Measurements from ENCODE around the gene NKX6-2.

NKX6-2 gene

DNA sequence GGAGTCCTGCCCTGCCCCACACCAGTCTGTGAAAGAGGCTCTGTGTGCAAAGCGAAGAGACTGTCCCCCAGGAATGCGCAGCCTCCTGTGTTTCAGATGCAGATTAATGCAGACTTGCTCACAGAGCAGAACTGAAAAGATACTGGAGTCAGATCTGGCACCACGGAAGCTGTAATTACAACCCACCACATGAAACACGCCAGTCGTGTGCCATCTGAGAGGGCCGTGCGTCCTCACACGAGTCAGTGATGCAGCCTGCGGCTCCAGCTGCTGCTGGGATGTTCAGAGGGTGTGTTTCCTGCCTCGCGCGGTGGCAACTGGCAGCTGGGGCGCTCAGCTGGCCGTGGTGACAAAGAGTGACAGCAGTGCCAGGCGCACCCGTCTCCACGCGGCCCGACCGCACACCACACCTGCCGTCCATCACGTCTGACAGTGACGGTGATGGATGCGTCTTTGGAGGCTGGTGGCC lies 50.0 kb downstream of the NKX6-2 start:
- TF ChIP-seq CTCF (IDR thresholded peaks at IDR 0.05) = no peak
- DNase-seq (ENCODE audit: low spot score) = no peak
- Histone ChIP-seq H3K4me3 (no peak overlapping the region), H3K27ac (no peak overlapping the region)

DNA sequence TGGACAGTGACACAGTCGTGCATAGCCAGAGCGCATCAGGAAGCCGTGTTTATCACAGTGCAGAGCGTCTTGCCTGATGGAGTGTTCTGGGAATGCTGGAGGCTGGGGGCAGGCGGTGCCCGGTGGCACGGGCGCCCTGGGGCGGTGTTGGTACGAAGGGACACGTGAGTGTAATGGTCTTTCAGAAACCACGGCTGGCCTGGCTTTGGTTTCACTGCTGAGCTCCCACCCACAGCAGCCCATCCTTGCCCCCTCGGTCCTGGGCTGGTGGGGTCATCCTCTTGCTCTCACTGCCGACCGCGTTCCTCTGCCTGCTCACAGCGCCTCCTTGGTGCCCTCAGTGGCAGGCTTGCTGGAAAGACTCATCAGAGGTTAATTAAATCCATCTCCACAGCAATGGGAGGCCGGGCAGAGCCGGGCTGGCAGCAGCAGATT lies 50.6 kb downstream of the NKX6-2 start:
- Histone ChIP-seq H3K4me3 (no peak overlapping the region), H3K27ac (no peak overlapping the region)
- TF ChIP-seq CTCF (IDR thresholded peaks at IDR 0.05) = no peak
- DNase-seq (ENCODE audit: low spot score) = no peak

DNA sequence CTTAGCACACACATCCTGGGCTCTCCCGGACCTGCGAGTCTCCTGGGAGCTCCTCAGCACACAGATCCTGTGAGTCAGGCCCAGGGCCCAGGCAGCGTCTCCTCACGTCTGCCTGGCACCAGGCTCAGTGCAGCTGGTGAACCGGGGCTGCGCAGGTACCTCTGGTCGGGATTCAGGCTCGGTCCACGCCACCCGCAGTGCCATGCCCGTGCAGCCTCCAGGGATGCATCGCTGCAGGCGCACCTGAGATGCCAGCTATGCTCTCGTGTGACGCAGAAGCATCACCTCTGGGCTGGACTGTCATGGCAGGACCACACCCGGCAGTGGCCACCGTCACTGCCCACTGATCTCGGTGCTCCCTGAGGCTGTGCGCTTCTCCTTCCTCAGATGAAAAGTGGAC lies 52.0 kb downstream of the NKX6-2 start:
- no peak for TF ChIP-seq CTCF (IDR thresholded peaks at IDR 0.05)
- no peak for DNase-seq (ENCODE audit: low spot score)
- Histone ChIP-seq H3K27ac (no peak overlapping the region), H3K4me3 (no peak overlapping the region)

Measured in coronary artery (tissue), 2 donors.